A549 (cell line): ENCODE measurements around the gene POR. TPM values are rescaled to one million over a fixed set of nuclear protein-coding genes. Genes with fewer than 3 reads are reported as not detected.
"Not testable (repeated sequence)": the region's sequence is repeated elsewhere in the genome, so short reads cannot be mapped to it uniquely, and the experiment has no call there.

Experiments
- ATAC-seq, 2 experiments: fragments of 200-7000 bp in 1 of 2; fragments of >200 bp in 1 of 2; cut with Nextera tagmentation in 1 of 2; cut with Tn5 transposase in 1 of 2; 3 replicates each; pipeline versions ENCODE4 v1.8.0 to v1.9.1; 2018 to 2020; ENCODE audit warnings: mild to moderate bottlenecking in 1 of 2, moderate library complexity in 1 of 2
- CTCF ChIA-PET: fragments of 300-600 bp; sonication (Branson Sonifier 250); formaldehyde crosslinking; extraction: SDS; loops from one replicate; lab custom pipeline; 2021; ENCODE audit warnings: antibody characterized with exemption, inconsistent platforms; lab: Yijun Ruan, JAX
- POLR2A ChIA-PET: fragments of 350-600 bp; formaldehyde crosslinking; extraction: SDS; loops from one replicate; lab custom pipeline; 2021; ENCODE audit warnings: antibody characterized with exemption, inconsistent platforms; lab: Yijun Ruan, JAX
- DNase-seq, 2 experiments: peaks; one replicate each; pipeline versions ENCODE4 v3.0.0 to v3.0.0-alpha.2; 2011 to 2016; ENCODE audit warnings: low read depth in 1 of 2, low spot score in 1 of 2
- FAIRE-seq: peaks from 2 replicates; lab custom pipeline; 2011; peaks lifted over from hg19 to GRCh38; lab: Jason Lieb, UNC
- H3K27ac ChIP-seq, 2 experiments: fragments of >200 bp; sonication (Bioruptor Twin); formaldehyde crosslinking; 3 replicates each; pipeline ENCODE4 v1.5.1; 2016 to 2017
- H3K4me1 ChIP-seq: fragments of >200 bp; sonication (Bioruptor Twin); formaldehyde crosslinking; 3 replicates; pipeline ENCODE4 v1.6.1; 2016
- H3K4me2 ChIP-seq: fragments of >200 bp; sonication (Bioruptor Twin); formaldehyde crosslinking; 3 replicates; pipeline ENCODE4 v1.6.1; 2016
- H3K4me3 ChIP-seq: fragments of >200 bp; sonication (Bioruptor Twin); formaldehyde crosslinking; 3 replicates; pipeline ENCODE4 v1.5.1; 2016
- H3K9me3 ChIP-seq: fragments of >200 bp; sonication (Bioruptor Twin); formaldehyde crosslinking; 3 replicates; pipeline ENCODE4 v1.6.1; 2016
- BCL3 ChIP-seq: fragments of >200 bp; sonication (Bioruptor Twin); formaldehyde crosslinking; IDR thresholded peaks from 3 replicates; pipeline ENCODE4 v1.6.1; 2016
- CBX2 ChIP-seq: fragments of 200-600 bp; sonication (generic); IDR thresholded peaks from 2 replicates; pipeline ENCODE4 v1.6.1; 2016; ENCODE audit warnings: low read depth, mild to moderate bottlenecking, borderline replicate concordance
- CEBPB ChIP-seq, 2 experiments: fragments of >200 bp in 1 of 2; sonication (Bioruptor Twin) in 1 of 2; formaldehyde crosslinking in 1 of 2; IDR thresholded peaks; 2 replicates each; pipeline ENCODE4 v1.6.1; 2012 to 2016
- CHD2 ChIP-seq: fragments of 150-350 bp; IDR thresholded peaks from 2 replicates; pipeline ENCODE4 v1.6.1; 2014; ENCODE audit warnings: low read length; ENCODE audit not compliant: partially characterized antibody
- EHF ChIP-seq: fragments of 250-450 bp; sonication (Bioruptor Pico); IDR thresholded peaks from 2 replicates; pipeline ENCODE4 v1.5.0; 2020; ENCODE audit warnings: mild to moderate bottlenecking
- FOSL2 ChIP-seq, 2 experiments: fragments of 450-650 bp in 1 of 2; fragments of >200 bp in 1 of 2; sonication (Bioruptor Twin) in 1 of 2; formaldehyde crosslinking; IDR thresholded peaks; 2 replicates each; pipeline versions ENCODE4 v1.5.0 to v1.6.1; 2016 to 2020; ENCODE audit warnings: mild to moderate bottlenecking in 1 of 2, moderate library complexity in 1 of 2
- FOXS1 ChIP-seq: fragments of 250-450 bp; sonication (Bioruptor Pico); IDR thresholded peaks from 2 replicates; pipeline ENCODE4 v1.5.0; 2020; ENCODE audit warnings: mild to moderate bottlenecking, moderate library complexity
- HDAC2 ChIP-seq: fragments of 200-600 bp; sonication (generic); IDR thresholded peaks from 2 replicates; pipeline ENCODE4 v1.6.1; 2016
- HMGXB4 ChIP-seq: fragments of 250-450 bp; sonication (Bioruptor Pico); IDR thresholded peaks from 2 replicates; pipeline ENCODE4 v1.5.0; 2021; ENCODE audit warnings: mild to moderate bottlenecking, moderate library complexity, borderline replicate concordance
- KDM5A ChIP-seq: fragments of 200-600 bp; sonication (generic); IDR thresholded peaks from 2 replicates; pipeline ENCODE4 v1.6.1; 2016; ENCODE audit warnings: antibody characterized with exemption, mild to moderate bottlenecking
- NFE2L2 ChIP-seq: fragments of 150-350 bp; conservative IDR thresholded peaks from 2 replicates; pipeline ENCODE4 v1.6.1; 2014; ENCODE audit warnings: low read length
- NR3C1 ChIP-seq: fragments of >200 bp; sonication (Bioruptor Twin); formaldehyde crosslinking; IDR thresholded peaks from 3 replicates; pipeline ENCODE4 v1.6.1; 2017
- PHF8 ChIP-seq: fragments of 200-600 bp; sonication (generic); IDR thresholded peaks from 2 replicates; pipeline ENCODE4 v1.6.1; 2016; ENCODE audit warnings: low read depth, mild to moderate bottlenecking, antibody characterized with exemption, moderate library complexity, borderline replicate concordance
- RAD21 ChIP-seq, 2 experiments: fragments of >200 bp in 1 of 2; sonication (Bioruptor Twin) in 1 of 2; formaldehyde crosslinking in 1 of 2; IDR thresholded peaks in 1 of 2; conservative IDR thresholded peaks in 1 of 2; 2 replicates in 1 of 2; 3 replicates in 1 of 2; pipeline ENCODE4 v1.6.1; 2012 to 2018; ENCODE audit warnings: inconsistent platforms in 1 of 2
- RARB ChIP-seq: fragments of 250-450 bp; sonication (Bioruptor Pico); IDR thresholded peaks from 2 replicates; pipeline ENCODE4 v1.8.0; 2021; ENCODE audit warnings: mild to moderate bottlenecking, moderate library complexity
- SREBF2 ChIP-seq: fragments of 450-650 bp; IDR thresholded peaks from 2 replicates; pipeline ENCODE4 v1.6.1; 2014; ENCODE audit warnings: mild to moderate bottlenecking, moderate library complexity
- USF2 ChIP-seq: fragments of 450-650 bp; IDR thresholded peaks from 2 replicates; pipeline ENCODE4 v1.6.1; 2014; ENCODE audit warnings: antibody characterized with exemption
- ZC3H11A ChIP-seq: fragments of 450-650 bp; IDR thresholded peaks from 2 replicates; pipeline ENCODE4 v1.6.1; 2014; ENCODE audit warnings: antibody characterized with exemption, mild to moderate bottlenecking
- ZFP36 ChIP-seq: fragments of 450-650 bp; IDR thresholded peaks from 2 replicates; pipeline ENCODE4 v1.6.1; 2014; ENCODE audit warnings: borderline replicate concordance; ENCODE audit not compliant: partially characterized antibody
- ZNF302 ChIP-seq: fragments of 250-450 bp; sonication (Bioruptor Pico); IDR thresholded peaks from 2 replicates; pipeline ENCODE4 v1.9.0; 2021; ENCODE audit warnings: inconsistent platforms, mild to moderate bottlenecking, moderate library complexity
- WGBS: methylation state at CpG from one replicate; pipeline ENCODE4 v1.1.6; 2017; ENCODE audit errors: missing lambda C conversion rate; 5-methylcytosine and 5-hydroxymethylcytosine counted together
- polyA plus RNA-seq, 4 experiments: library from polyadenylated mRNA; depleted of rRNA in 3 of 4; stranded (reverse); fragments of >200 nt; fragmentation: RNase III in 1 of 4; extraction: RNeasy Plus Mini Kit Qiagen cat#74134 plus additional on column Dnase treatment in 1 of 4; gene quantifications; 2 replicates in 3 of 4; 3 replicates in 1 of 4; pipeline ENCODE4 v1.2.3, GENCODE V29; 2011 to 2017
- TF ChIP-seq, protein P1 (sequence below): fragments of 150-350 bp; IDR thresholded peaks from 2 replicates; pipeline ENCODE4 v1.6.1; 2014; ENCODE audit warnings: low read depth, mild to moderate bottlenecking, low read length
- TF ChIP-seq, protein P2 (sequence below): fragments of 200-600 bp; sonication (generic); IDR thresholded peaks from 2 replicates; pipeline ENCODE4 v1.6.1; 2016; ENCODE audit warnings: antibody characterized with exemption, mild to moderate bottlenecking, moderate library complexity

The POR gene
- polyA plus RNA-seq, 2 of the 4 experiments (the other 2 are of a cell fraction), result 71.1 to 109 TPM

- no peaks in the 10 kb centered on the region for H3K4me1 ChIP-seq
- 96% methylated on average over 11 of the region's 11 CpGs for WGBS
- TF ChIP-seq FOXS1 (CRISPR knock-in tag) (no peak), RAD21 (conservative IDR thresholded peaks at IDR 0.05 in 1 of 2, IDR thresholded peaks at IDR 0.05 in 1 of 2) (no peak), BCL3 (no peak), ZNF302 (no peak), FOSL2 (IDR thresholded peaks at IDR 0.05) (no peak), FOSL2 (CRISPR knock-in tag; IDR thresholded peaks at IDR 0.05) (no peak), KDM5A (no peak), USF2 (no peak), NFE2L2 (no peak), HDAC2 (no peak), ZC3H11A (no peak), CBX2 (no peak), ZFP36 (no peak), EHF (no peak), NR3C1 (no peak), PHF8 (no peak), CHD2 (no peak), SREBF2 (no peak), HMGXB4 (CRISPR knock-in tag) (no peak), RARB (CRISPR knock-in tag) (no peak)
- TF ChIP-seq, protein P1, sequence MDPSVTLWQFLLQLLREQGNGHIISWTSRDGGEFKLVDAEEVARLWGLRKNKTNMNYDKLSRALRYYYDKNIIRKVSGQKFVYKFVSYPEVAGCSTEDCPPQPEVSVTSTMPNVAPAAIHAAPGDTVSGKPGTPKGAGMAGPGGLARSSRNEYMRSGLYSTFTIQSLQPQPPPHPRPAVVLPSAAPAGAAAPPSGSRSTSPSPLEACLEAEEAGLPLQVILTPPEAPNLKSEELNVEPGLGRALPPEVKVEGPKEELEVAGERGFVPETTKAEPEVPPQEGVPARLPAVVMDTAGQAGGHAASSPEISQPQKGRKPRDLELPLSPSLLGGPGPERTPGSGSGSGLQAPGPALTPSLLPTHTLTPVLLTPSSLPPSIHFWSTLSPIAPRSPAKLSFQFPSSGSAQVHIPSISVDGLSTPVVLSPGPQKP, result no peak
- POLR2A ChIA-PET, result interaction anchor here (1.1 to 1.8 kb wide), 2 partner anchors 17 to 25 kb away, joined by 3 to 5 read pairs; partner anchors contain the start of gene POR
- H3K27ac ChIP-seq, result no peak overlapping the region
- FAIRE-seq, result no peak
- no peak overlapping the region for H3K4me3 ChIP-seq
- no peak for DNase-seq
- no peak; a peak in 1 of 6 replicates for ATAC-seq
- no peak overlapping the region for H3K4me2 ChIP-seq
- no peaks in the 10 kb centered on the region for H3K9me3 ChIP-seq
- CTCF ChIA-PET, result interaction anchor here (0.6 to 1.2 kb wide), 5 partner anchors 8 to 163 kb away, joined by 3 read pairs; no protein-coding TSS in a partner anchor
Measured at GRCh38 chr7:75889223-75889825, 25.6 kb upstream of the POR start.

GRCh38 chr7:75889826-75890225 lies 25.1 kb upstream of the POR start:
- TF ChIP-seq CEBPB (IDR thresholded peaks at IDR 0.05), result no peak
- TF ChIP-seq CBX2, result no peak
- TF ChIP-seq HDAC2, result no peak
- no peak for TF ChIP-seq ZNF302
- TF ChIP-seq, protein P2, sequence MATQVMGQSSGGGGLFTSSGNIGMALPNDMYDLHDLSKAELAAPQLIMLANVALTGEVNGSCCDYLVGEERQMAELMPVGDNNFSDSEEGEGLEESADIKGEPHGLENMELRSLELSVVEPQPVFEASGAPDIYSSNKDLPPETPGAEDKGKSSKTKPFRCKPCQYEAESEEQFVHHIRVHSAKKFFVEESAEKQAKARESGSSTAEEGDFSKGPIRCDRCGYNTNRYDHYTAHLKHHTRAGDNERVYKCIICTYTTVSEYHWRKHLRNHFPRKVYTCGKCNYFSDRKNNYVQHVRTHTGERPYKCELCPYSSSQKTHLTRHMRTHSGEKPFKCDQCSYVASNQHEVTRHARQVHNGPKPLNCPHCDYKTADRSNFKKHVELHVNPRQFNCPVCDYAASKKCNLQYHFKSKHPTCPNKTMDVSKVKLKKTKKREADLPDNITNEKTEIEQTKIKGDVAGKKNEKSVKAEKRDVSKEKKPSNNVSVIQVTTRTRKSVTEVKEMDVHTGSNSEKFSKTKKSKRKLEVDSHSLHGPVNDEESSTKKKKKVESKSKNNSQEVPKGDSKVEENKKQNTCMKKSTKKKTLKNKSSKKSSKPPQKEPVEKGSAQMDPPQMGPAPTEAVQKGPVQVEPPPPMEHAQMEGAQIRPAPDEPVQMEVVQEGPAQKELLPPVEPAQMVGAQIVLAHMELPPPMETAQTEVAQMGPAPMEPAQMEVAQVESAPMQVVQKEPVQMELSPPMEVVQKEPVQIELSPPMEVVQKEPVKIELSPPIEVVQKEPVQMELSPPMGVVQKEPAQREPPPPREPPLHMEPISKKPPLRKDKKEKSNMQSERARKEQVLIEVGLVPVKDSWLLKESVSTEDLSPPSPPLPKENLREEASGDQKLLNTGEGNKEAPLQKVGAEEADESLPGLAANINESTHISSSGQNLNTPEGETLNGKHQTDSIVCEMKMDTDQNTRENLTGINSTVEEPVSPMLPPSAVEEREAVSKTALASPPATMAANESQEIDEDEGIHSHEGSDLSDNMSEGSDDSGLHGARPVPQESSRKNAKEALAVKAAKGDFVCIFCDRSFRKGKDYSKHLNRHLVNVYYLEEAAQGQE, result no peak
- no peak for TF ChIP-seq RARB (CRISPR knock-in tag)
- WGBS, result 85% methylated on average over 10 of the region's 11 CpGs
- no peak for DNase-seq
- Histone ChIP-seq H3K4me3 (no peak overlapping the region), H3K4me1 (no peaks in the 10 kb centered on the region), H3K27ac (no peak overlapping the region), H3K4me2 (no peak overlapping the region), H3K9me3 (no peaks in the 10 kb centered on the region)
- FAIRE-seq, result no peak
- ATAC-seq, result no peak
- ChIA-PET CTCF (interaction anchor here (0.6 to 1.1 kb wide), 4 partner anchors 10 to 163 kb away, joined by 3 to 4 read pairs (median 3); no protein-coding TSS in a partner anchor), POLR2A (interaction anchor here (1.1 to 1.8 kb wide), 2 partner anchors 16 to 25 kb away, joined by 3 to 5 read pairs; partner anchors contain the start of gene POR)

GRCh38 chr7:75891237-75891636 lies 23.7 kb upstream of the POR start:
- not testable (repeated sequence) for H3K4me1 ChIP-seq, H3K4me3 ChIP-seq, DNase-seq, H3K27ac ChIP-seq, H3K9me3 ChIP-seq, FAIRE-seq, H3K4me2 ChIP-seq, ATAC-seq
- POLR2A ChIA-PET, result interaction anchor here (1.6 kb wide), 1 partner anchor 23 kb away, joined by 6 read pairs; the partner anchor contains the start of gene POR
- whole genome bisulfite sequencing, result 80% methylated on average over 7 of the region's 7 CpGs
- CTCF ChIA-PET, result interaction anchor here (1.2 to 1.7 kb wide), 2 partner anchors 12 to 129 kb away, joined by 5 to 6 read pairs; partner anchors contain the start of gene RHBDD2
